ENCODE data around the gene PDE6C. TPM values are rescaled to one million over a fixed set of nuclear protein-coding genes. Genes with fewer than 3 reads are reported as not detected.

Gene PDE6C
- total and polyA plus RNA-seq, 2 of the 4 experiments (the other 2 are of a cell fraction): not detected

GRCh38 chr10:93711891-93712290, 99.6 kb downstream of the PDE6C start:
- POLR2A ChIA-PET (ENCODE audit: unreplicated experiment): no interaction called here
- H3K4me3 ChIP-seq (ENCODE audit: insufficient read depth, low read depth, low read length): no peak overlapping the region

More at GRCh38 chr10:93711891-93712290, 99.6 kb downstream of the PDE6C start:
- H3K4me2 ChIP-seq (ENCODE audit: low read depth, low read length): no peak overlapping the region
- H3K27me3 ChIP-seq (ENCODE audit: control insufficient read depth, insufficient read depth, low read length): peaks cover 8% of the 10 kb centered on the region
- ATAC-seq (ENCODE audit: low read depth) (no peak), DNase-seq (no peak)
- no peak overlapping the region for H4K91ac ChIP-seq (ENCODE audit: insufficient read depth, low read depth, low read length)
- TF ChIP-seq BHLHE40 (IDR thresholded peaks at IDR 0.05; ENCODE audit: low read depth, low read length) (no peak), USF2 (IDR thresholded peaks at IDR 0.05; ENCODE audit: low read depth, low read length) (no peak), CHD1 (IDR thresholded peaks at IDR 0.05; ENCODE audit: low read depth, low read length) (no peak), RFX5 (IDR thresholded peaks at IDR 0.05; ENCODE audit: low read depth, low read length) (no peak), NFE2L2 (IDR thresholded peaks at IDR 0.05; ENCODE audit: low read depth, low read length) (no peak), FOS (IDR thresholded peaks at IDR 0.05; ENCODE audit: low read depth, low read length) (no peak), POLR2A (IDR thresholded peaks at IDR 0.05; ENCODE audit: low read depth, low read length) (no peak), MAZ (IDR thresholded peaks at IDR 0.05; ENCODE audit: borderline replicate concordance, low read depth, low read length) (no peak), MXI1 (IDR thresholded peaks at IDR 0.05; ENCODE audit: borderline replicate concordance, low read depth, low read length) (no peak), MAFK (IDR thresholded peaks at IDR 0.05; ENCODE audit: low read depth, low read length) (no peak), ELK1 (IDR thresholded peaks at IDR 0.05; ENCODE audit: borderline replicate concordance, low read depth, low read length) (no peak), CTCF (conservative IDR thresholded peaks at IDR 0.05; ENCODE audit: low read depth, low read length) (no peak), CEBPB (IDR thresholded peaks at IDR 0.05; ENCODE audit: low read depth, low read length) (no peak), SMC3 (IDR thresholded peaks at IDR 0.05; ENCODE audit: low read depth, low read length) (no peak), RAD21 (IDR thresholded peaks at IDR 0.05; ENCODE audit: low read length) (no peak), RCOR1 (IDR thresholded peaks at IDR 0.05; ENCODE audit: insufficient replicate concordance, low read length) (no peak)
- no peaks in the 10 kb centered on the region for H4K20me1 ChIP-seq (ENCODE audit: insufficient read depth, low read length)
- no peak overlapping the region for H4K5ac ChIP-seq (ENCODE audit: low read depth, low read length)
- no peak overlapping the region for H2BK20ac ChIP-seq (ENCODE audit: low read depth, low read length)
- H4K8ac ChIP-seq (ENCODE audit: low read depth in 2 of 2, low read length in 2 of 2): no peak overlapping the region
- 76% methylated on average over 2 of the region's 3 CpGs; no CpG with 5 or more reads in 1 of the 2 experiments for WGBS, 2 experiments (ENCODE audit: extremely low coverage in 2 of 2, insufficient read length in 1 of 2)
- H3K27ac ChIP-seq (ENCODE audit: insufficient read depth, low read length): no peak overlapping the region
- BruUV-seq (replicated peaks): no TSS peak
- no peak overlapping the region for H3K23ac ChIP-seq (ENCODE audit: low read depth, low read length)
- dilution Hi-C loops (cut with HindIII; ENCODE audit: low sequenced_read_pairs, unreplicated experiment) (no loop called here), in situ Hi-C loops (cut with MboI; ENCODE audit: low sequenced_read_pairs) (no loop called here), intact Hi-C loops (cut with micrococcal nuclease) (no loop called here)
- CTCF ChIA-PET: no interaction called here
- H2BK120ac ChIP-seq (ENCODE audit: low read depth, low read length): no peak overlapping the region
- H2AFZ ChIP-seq (replicated peaks; ENCODE audit: low read length, poor library complexity): no peak overlapping the region
- H2BK5ac ChIP-seq (ENCODE audit: low read depth, low read length, poor library complexity, severe bottlenecking): no peak overlapping the region
- no peaks in the 10 kb centered on the region for H3K79me1 ChIP-seq (ENCODE audit: low read depth in 1 of 2, low read length in 2 of 2)
- H2AK9ac ChIP-seq (replicated peaks; ENCODE audit: low read depth, low read length, poor library complexity): no peak overlapping the region
- no peak overlapping the region for H3K56ac ChIP-seq (ENCODE audit: extremely low read depth, insufficient read depth, low read length)
- no peaks in the 10 kb centered on the region for H3K36me3 ChIP-seq (ENCODE audit: control insufficient read depth, insufficient read depth, low read length)
- H3K14ac ChIP-seq (replicated peaks; ENCODE audit: low read depth, low read length): no peak overlapping the region
- no peak overlapping the region for H2BK15ac ChIP-seq (ENCODE audit: low read depth, low read length)
- H3K18ac ChIP-seq (ENCODE audit: low read depth, low read length): no peak overlapping the region
- H3K4ac ChIP-seq (ENCODE audit: low read depth, low read length): no peak overlapping the region
- no peaks in the 10 kb centered on the region for H3K9me1 ChIP-seq (ENCODE audit: insufficient read depth, low read length)
- no peaks in the 10 kb centered on the region for H3K4me1 ChIP-seq (ENCODE audit: control insufficient read depth, insufficient read depth, low read length)
- no peak overlapping the region for H2AK5ac ChIP-seq (ENCODE audit: low read depth, low read length)
- no peaks in the 10 kb centered on the region for H3K9me3 ChIP-seq (ENCODE audit: control insufficient read depth, insufficient read depth, low read length)
- no peak overlapping the region for H3K9ac ChIP-seq (ENCODE audit: low read depth, low read length)
